Spinal cord (tissue), 10 donors: ENCODE measurements around the gene ACTG1. TPM values are rescaled to one million over a fixed set of nuclear protein-coding genes. Genes with fewer than 3 reads are reported as not detected.

ENCODE experiments used
- DNase-seq, 6 donors: peaks; one replicate each; pipeline versions ENCODE4 v3.0.0 to v3.0.0-alpha.2; 2013 to 2015; ENCODE audit warnings: low spot score in 6 of 6, low read depth in 4 of 6
- H3K27ac ChIP-seq: one replicate; pipeline ENCODE4 v1.5.1; 2013; ENCODE audit warnings: low read depth, low read length, control low read depth
- H3K27me3 ChIP-seq: one replicate; pipeline ENCODE4 v1.6.1; 2013; ENCODE audit warnings: low read length; ENCODE audit not compliant: control insufficient read depth, insufficient read depth
- H3K36me3 ChIP-seq: one replicate; pipeline ENCODE4 v1.6.1; 2013; ENCODE audit warnings: low read length; ENCODE audit not compliant: control insufficient read depth, insufficient read depth
- H3K4me1 ChIP-seq: one replicate; pipeline ENCODE4 v1.6.1; 2013; ENCODE audit warnings: low read length; ENCODE audit not compliant: control insufficient read depth, insufficient read depth
- H3K4me3 ChIP-seq: one replicate; pipeline ENCODE4 v1.5.1; 2013; ENCODE audit warnings: low read depth, low read length, control low read depth
- H3K9me3 ChIP-seq: one replicate; pipeline ENCODE4 v1.6.1; 2013; ENCODE audit warnings: low read length; ENCODE audit not compliant: control insufficient read depth, insufficient read depth
- WGBS: methylation state at CpG from one replicate; pipeline ENCODE4 v1.1.5; 2013; ENCODE audit warnings: missing lambda C conversion rate; ENCODE audit not compliant: insufficient coverage; 5-methylcytosine and 5-hydroxymethylcytosine counted together
- polyA plus RNA-seq, 2 donors: library from polyadenylated mRNA; unstranded; fragments of 120-200 nt; gene quantifications; one replicate each; pipeline ENCODE4 v1.2.1, GENCODE V29; 2013; ENCODE audit not compliant: insufficient read length in 2 of 2
- total RNA-seq, 2 donors: library from RNA; depleted of rRNA in 1 of 2; stranded (reverse); fragments of 120-200 nt in 1 of 2; fragments of >200 nt in 1 of 2; gene quantifications; one replicate each; pipeline versions ENCODE4 v1.2.3 to v1.2.4, GENCODE V29; 2013 to 2014
- donor health status: healthy.

Gene ACTG1
- total and polyA plus RNA-seq, 4 donors: 1,777 to 3,460 (median 3,019) TPM

DNA sequence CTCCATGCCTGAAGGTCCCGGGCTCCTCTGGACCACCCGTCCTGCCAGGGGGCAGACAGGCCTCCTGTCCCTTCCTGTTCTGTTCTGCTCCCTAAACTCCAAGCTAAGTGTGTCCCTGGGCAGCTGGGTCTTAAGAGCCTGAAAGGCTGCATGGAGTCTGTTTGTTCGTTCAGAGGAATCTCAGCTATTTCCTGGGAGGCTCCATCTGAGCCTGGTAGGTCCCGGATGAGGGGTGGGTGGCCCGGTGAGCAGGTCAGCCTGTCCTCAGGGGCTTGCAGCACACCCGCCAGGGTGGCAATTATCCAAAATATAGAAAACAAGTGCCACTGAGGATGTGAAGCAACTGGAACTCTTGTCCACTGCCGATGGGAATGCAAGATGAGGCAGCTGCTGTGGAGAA is 12.6 kb downstream of the ACTG1 start:
- H3K9me3 ChIP-seq: no peaks in the 10 kb centered on the region
- H3K27ac ChIP-seq: no peak overlapping the region
- no peak overlapping the region for H3K4me3 ChIP-seq
- 58% methylated on average over 6 of the region's 7 CpGs for WGBS
- H3K36me3 ChIP-seq: no peaks in the 10 kb centered on the region
- H3K27me3 ChIP-seq: peaks cover 2% of the 10 kb centered on the region
- DNase-seq: no peak
- peaks cover 1% of the 10 kb centered on the region for H3K4me1 ChIP-seq

GRCh38 chr17:81499601-81499970 is 13.0 kb downstream of the ACTG1 start:
- Histone ChIP-seq H3K27ac (no peak overlapping the region), H3K9me3 (no peaks in the 10 kb centered on the region), H3K36me3 (no peaks in the 10 kb centered on the region), H3K27me3 (peaks cover 2% of the 10 kb centered on the region), H3K4me3 (no peak overlapping the region), H3K4me1 (peaks cover 6% of the 10 kb centered on the region)
- no peak for DNase-seq
- 60% methylated on average over 12 of the region's 12 CpGs for WGBS

DNA sequence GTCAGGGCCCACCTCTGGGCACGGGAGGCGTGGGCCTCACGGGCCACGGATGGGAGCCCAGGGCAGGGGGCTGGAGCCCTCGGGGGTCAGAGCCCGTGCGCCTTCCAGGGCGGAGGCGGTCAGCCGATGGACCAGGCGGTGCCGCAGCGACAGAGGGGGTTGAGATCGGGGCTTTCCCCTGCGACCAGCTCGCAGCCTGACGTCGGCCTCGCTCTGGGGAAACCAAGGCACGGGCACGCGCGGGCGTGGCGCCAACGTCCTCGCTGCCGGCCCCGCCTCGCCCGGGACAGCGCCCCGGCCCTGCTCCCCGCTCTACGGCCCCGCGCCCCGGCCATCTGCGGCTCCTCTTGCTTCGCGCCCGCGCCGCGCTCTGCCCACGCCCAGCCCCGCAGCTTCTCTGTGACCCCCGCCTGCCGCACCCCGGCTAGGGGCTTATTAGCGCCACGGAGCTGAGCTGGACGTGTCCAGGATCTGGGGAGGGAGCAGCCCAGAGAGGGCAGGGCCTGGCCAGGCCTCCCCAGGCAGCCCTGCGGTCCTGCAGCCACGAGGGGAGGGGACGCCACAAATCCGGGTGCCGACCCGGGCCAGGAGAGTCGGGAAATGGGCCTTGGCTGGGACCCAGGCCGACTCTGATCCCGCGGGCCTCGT is 13.5 kb downstream of the ACTG1 start:
- no peak for DNase-seq
- Histone ChIP-seq H3K9me3 (no peaks in the 10 kb centered on the region), H3K36me3 (no peaks in the 10 kb centered on the region), H3K27ac (no peak overlapping the region), H3K4me1 (peaks cover 8% of the 10 kb centered on the region), H3K27me3 (peaks cover 2% of the 10 kb centered on the region), H3K4me3 (no peak overlapping the region)
- WGBS: 71% methylated on average over 64 of the region's 64 CpGs

DNA sequence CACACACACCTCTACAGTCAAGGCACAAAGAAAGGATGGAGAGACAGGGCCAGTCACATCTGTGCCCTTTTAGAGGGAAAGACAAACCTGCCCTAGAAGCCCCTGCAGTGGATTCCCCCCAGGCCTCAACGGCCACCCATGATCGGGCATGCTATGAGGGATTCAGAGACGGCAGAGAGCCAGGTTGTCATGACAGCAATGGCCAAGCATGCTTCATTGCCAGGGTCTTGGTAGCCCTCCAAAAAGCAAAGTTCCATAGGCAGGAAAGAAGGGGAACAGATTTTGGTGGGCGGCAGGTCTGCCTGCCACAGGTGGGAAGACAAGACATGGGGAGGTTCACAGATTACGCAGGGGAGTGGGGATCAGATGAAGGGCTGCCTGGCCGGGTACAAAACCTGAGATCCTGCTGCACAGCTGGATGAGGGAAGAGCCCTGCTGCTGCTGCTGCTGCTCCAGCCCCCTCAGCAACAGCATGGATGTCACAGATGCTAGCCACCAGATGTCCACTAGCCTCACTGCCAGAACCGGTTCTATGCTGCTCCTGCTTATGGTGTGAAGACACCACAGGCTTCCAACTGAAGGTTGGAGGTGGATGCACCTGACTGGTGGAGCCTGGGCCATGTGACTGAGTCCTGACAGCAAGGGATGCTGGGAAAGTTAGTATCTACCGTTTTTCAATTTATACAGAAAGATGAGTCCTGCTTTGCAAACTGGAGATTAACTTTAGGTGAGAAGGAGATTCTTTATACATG is 17.8 kb downstream of the ACTG1 start:
- Histone ChIP-seq H3K9me3 (no peaks in the 10 kb centered on the region), H3K27me3 (peaks cover 2% of the 10 kb centered on the region), H3K36me3 (no peaks in the 10 kb centered on the region), H3K27ac (no peak overlapping the region), H3K4me1 (peaks cover 26% of the 10 kb centered on the region), H3K4me3 (no peak overlapping the region)
- DNase-seq: peak in 2 of 6 donors; percentile 81 to 92
- WGBS: 12% methylated on average over 7 of the region's 8 CpGs

- 89% methylated on average over 15 of the region's 16 CpGs for whole genome bisulfite sequencing
- DNase-seq: peak in 1 of 6 donors; percentile 33
- no peaks in the 10 kb centered on the region for H3K36me3 ChIP-seq
Measured at GRCh38 chr17:81493198-81494038, 19.2 kb downstream of the ACTG1 start.

DNA sequence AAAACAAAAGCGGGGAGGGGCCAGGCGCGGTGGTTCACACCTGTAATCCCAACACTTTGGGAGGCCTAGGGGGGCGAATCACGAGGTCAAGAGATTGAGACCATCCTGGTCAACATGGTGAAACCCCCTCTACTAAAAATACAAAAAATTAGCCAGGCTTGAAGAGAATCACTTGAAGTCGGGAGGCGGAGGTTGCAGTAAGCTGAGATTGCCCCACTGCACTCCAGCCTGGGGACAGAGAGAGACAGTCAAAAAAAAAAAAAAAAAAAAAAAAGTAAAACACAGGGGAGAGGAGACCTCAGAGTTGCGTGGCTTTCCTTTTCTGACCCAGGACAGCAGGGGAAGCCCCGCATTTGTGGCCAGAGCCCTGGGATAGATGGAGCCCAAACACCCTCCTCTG is 19.9 kb downstream of the ACTG1 start:
- Histone ChIP-seq H3K9me3 (no peaks in the 10 kb centered on the region), H3K36me3 (no peaks in the 10 kb centered on the region), H3K27ac (no peak overlapping the region), H3K27me3 (no peaks in the 10 kb centered on the region), H3K4me3 (no peak overlapping the region), H3K4me1 (peaks cover 44% of the 10 kb centered on the region)
- WGBS: 100% methylated on average over 2 of the region's 9 CpGs
- no peak for DNase-seq

More at GRCh38 chr17:81493198-81494038, 19.2 kb downstream of the ACTG1 start:
- Histone ChIP-seq H3K4me1 (peaks cover 40% of the 10 kb centered on the region), H3K27me3 (no peaks in the 10 kb centered on the region), H3K27ac (no peak overlapping the region), H3K4me3 (no peak overlapping the region), H3K9me3 (no peaks in the 10 kb centered on the region)

- WGBS: 63% methylated on average over 17 of the region's 18 CpGs
- Histone ChIP-seq H3K27me3 (no peaks in the 10 kb centered on the region), H3K4me3 (no peak overlapping the region), H3K27ac (no peak overlapping the region), H3K9me3 (no peaks in the 10 kb centered on the region), H3K4me1 (peaks cover 49% of the 10 kb centered on the region), H3K36me3 (no peaks in the 10 kb centered on the region)
- DNase-seq: no peak
Measured at GRCh38 chr17:81492202-81492601, 20.4 kb downstream of the ACTG1 start.

DNA sequence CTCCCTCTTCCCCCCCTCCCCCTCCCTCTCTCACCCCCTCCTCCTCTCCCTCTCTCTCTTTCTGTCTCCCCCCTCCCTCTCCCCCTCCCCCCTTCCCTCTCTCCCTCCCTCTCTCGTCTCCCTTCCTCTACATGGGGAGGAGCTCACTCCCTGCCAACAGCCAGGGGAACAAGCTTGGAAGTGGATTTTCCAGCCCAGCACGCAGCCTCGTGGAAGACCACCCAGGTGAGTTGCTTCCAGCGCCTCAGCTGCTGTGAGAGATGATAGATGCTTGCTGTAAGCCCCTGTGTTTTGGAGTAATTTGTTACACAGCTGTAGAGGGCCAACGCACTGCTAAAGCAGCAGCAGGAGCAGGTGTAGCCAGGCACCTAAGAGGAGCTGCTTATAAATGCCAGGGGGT is 20.8 kb downstream of the ACTG1 start:
- DNase-seq: peak in 1 of 6 donors; percentile 61

DNA sequence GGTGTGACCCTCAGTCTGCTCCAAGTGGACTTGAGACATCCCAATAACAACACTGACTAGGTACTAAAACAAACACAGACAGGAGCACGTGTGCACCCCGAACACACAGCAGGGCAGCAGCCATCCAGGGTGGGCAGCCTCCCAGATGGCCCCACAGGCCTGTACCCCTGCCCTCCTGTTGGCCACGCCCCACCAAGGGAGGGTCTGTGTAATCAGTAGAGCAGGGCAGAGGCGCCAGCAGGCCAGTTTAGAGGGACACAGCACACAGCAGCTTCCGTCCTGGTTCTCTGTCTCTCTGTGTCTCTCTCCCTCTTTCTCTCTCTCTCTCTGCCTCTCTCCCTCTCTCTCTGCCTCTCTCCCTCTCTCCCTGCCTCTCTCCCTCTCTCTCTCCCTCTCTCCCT is 21.4 kb downstream of the ACTG1 start:
- Histone ChIP-seq H3K36me3 (no peaks in the 10 kb centered on the region), H3K9me3 (no peaks in the 10 kb centered on the region), H3K4me1 (peaks cover 50% of the 10 kb centered on the region), H3K4me3 (no peak overlapping the region), H3K27me3 (no peaks in the 10 kb centered on the region), H3K27ac (no peak overlapping the region)
- WGBS: 35% methylated on average over 3 of the region's 5 CpGs
- DNase-seq: no peak

More for the DNA sequence above, 20.8 kb downstream of the ACTG1 start:
- Histone ChIP-seq H3K27ac (no peak overlapping the region), H3K4me3 (no peak overlapping the region), H3K4me1 (peaks cover 50% of the 10 kb centered on the region), H3K36me3 (no peaks in the 10 kb centered on the region), H3K27me3 (no peaks in the 10 kb centered on the region), H3K9me3 (no peaks in the 10 kb centered on the region)
- WGBS: 16% methylated on average over 4 of the region's 5 CpGs
